HEK293 (cell line): Measurements from ENCODE around the gene ELAPOR1.

ENCODE experiments used
- CTCF ChIA-PET: fragments of 350-600 bp; formaldehyde crosslinking; extraction: SDS; loops from one replicate; lab custom pipeline; 2021; ENCODE audit warnings: antibody characterized with exemption; lab: Yijun Ruan, JAX
- POLR2A ChIA-PET: fragments of 300-600 bp; formaldehyde crosslinking; extraction: SDS; loops from one replicate; lab custom pipeline; 2020; ENCODE audit warnings: antibody characterized with exemption, inconsistent platforms; lab: Yijun Ruan, JAX
- H3K27ac ChIP-seq: fragments of 200-500 bp; sonication (Bioruptor generic); 2 replicates; pipeline ENCODE4 v1.5.1; 2014; ENCODE audit warnings: low read depth, low read length, control low read depth, inconsistent platforms; ENCODE audit errors: extremely low read depth
- H3K36me3 ChIP-seq, 2 experiments: fragments of 200-500 bp in 1 of 2; sonication (Bioruptor generic) in 1 of 2; 1 replicate in 1 of 2; 2 replicates in 1 of 2; pipeline ENCODE4 v1.5.1; 2014 to 2017; ENCODE audit warnings: inconsistent platforms in 2 of 2, low read length in 2 of 2; ENCODE audit not compliant: control insufficient read depth in 2 of 2, insufficient read depth in 1 of 2
- H3K4me1 ChIP-seq: fragments of 200-500 bp; sonication (Bioruptor generic); 2 replicates; pipeline ENCODE4 v1.5.1; 2014; ENCODE audit warnings: mild to moderate bottlenecking, low read length, inconsistent platforms; ENCODE audit not compliant: control insufficient read depth, insufficient read depth
- H3K4me3 ChIP-seq: 2 replicates; pipeline ENCODE4 v1.5.1; 2011; ENCODE audit warnings: low read depth, mild to moderate bottlenecking, control low read depth, low read length, moderate library complexity
- H3K9me3 ChIP-seq: fragments of 200-500 bp; sonication (Bioruptor generic); 2 replicates; pipeline ENCODE4 v1.5.1; 2014; ENCODE audit warnings: low read depth, low read length, inconsistent platforms; ENCODE audit not compliant: control insufficient read depth, insufficient read depth
- IKZF3 ChIP-seq: fragments of 450-650 bp; IDR thresholded peaks from 2 replicates; pipeline ENCODE4 v1.5.0; 2018; ENCODE audit warnings: missing biosample characterization, mild to moderate bottlenecking, missing genetic modification characterization, moderate library complexity
- KLF10 ChIP-seq: fragments of 450-650 bp; IDR thresholded peaks from 2 replicates; pipeline ENCODE4 v1.5.1; 2018; ENCODE audit warnings: missing biosample characterization, mild to moderate bottlenecking, missing genetic modification characterization
- KLF7 ChIP-seq: fragments of 450-650 bp; formaldehyde crosslinking; IDR thresholded peaks from 2 replicates; pipeline ENCODE4 v1.5.1; 2016; ENCODE audit warnings: missing biosample characterization, missing genetic modification characterization, borderline replicate concordance
- MZF1 ChIP-seq: fragments of 450-650 bp; formaldehyde crosslinking; IDR thresholded peaks from 2 replicates; pipeline ENCODE4 v1.5.1; 2017; ENCODE audit warnings: missing biosample characterization, missing genetic modification characterization, borderline replicate concordance
- SALL2 ChIP-seq: fragments of 450-650 bp; formaldehyde crosslinking; IDR thresholded peaks from 2 replicates; pipeline ENCODE4 v1.5.0; 2017; ENCODE audit warnings: missing biosample characterization, mild to moderate bottlenecking, missing genetic modification characterization, borderline replicate concordance
- SETDB1 ChIP-seq: IDR thresholded peaks from one replicate; pipeline ENCODE4 v1.6.1; 2017; ENCODE audit warnings: mild to moderate bottlenecking, low read length, moderate library complexity, mixed read lengths; ENCODE audit not compliant: insufficient read length
- SP7 ChIP-seq: fragments of 450-650 bp; formaldehyde crosslinking; IDR thresholded peaks from 2 replicates; pipeline ENCODE4 v1.5.1; 2016; ENCODE audit warnings: missing biosample characterization, missing genetic modification characterization
- ZBTB17 ChIP-seq: fragments of 450-650 bp; formaldehyde crosslinking; IDR thresholded peaks from 2 replicates; pipeline ENCODE4 v1.5.1; 2016; ENCODE audit warnings: missing biosample characterization, missing genetic modification characterization
- ZBTB8A ChIP-seq: fragments of 450-650 bp; formaldehyde crosslinking; IDR thresholded peaks from 2 replicates; pipeline ENCODE4 v1.5.1; 2016; ENCODE audit warnings: missing biosample characterization, missing genetic modification characterization
- ZEB2 ChIP-seq: fragments of 450-650 bp; formaldehyde crosslinking; IDR thresholded peaks from 2 replicates; pipeline ENCODE4 v1.5.1; 2016; ENCODE audit warnings: missing biosample characterization, missing genetic modification characterization
- ZFP37 ChIP-seq: fragments of 450-650 bp; formaldehyde crosslinking; IDR thresholded peaks from 2 replicates; pipeline ENCODE4 v1.5.1; 2016; ENCODE audit warnings: missing biosample characterization, missing genetic modification characterization
- ZNF114 ChIP-seq: fragments of 450-650 bp; formaldehyde crosslinking; IDR thresholded peaks from 2 replicates; pipeline ENCODE4 v1.5.0; 2017; ENCODE audit warnings: missing biosample characterization, missing genetic modification characterization
- ZNF184 ChIP-seq: fragments of 450-650 bp; IDR thresholded peaks from 2 replicates; pipeline ENCODE4 v1.5.1; 2018; ENCODE audit warnings: missing biosample characterization, mild to moderate bottlenecking, missing genetic modification characterization
- ZNF221 ChIP-seq: fragments of 450-650 bp; formaldehyde crosslinking; IDR thresholded peaks from 2 replicates; pipeline ENCODE4 v1.5.1; 2017; ENCODE audit warnings: missing biosample characterization, missing genetic modification characterization, borderline replicate concordance
- ZNF24 ChIP-seq: fragments of 450-650 bp; formaldehyde crosslinking; IDR thresholded peaks from 2 replicates; pipeline ENCODE4 v1.5.1; 2016; ENCODE audit warnings: missing biosample characterization, missing genetic modification characterization
- ZNF292 ChIP-seq: fragments of 450-650 bp; formaldehyde crosslinking; IDR thresholded peaks from 2 replicates; pipeline ENCODE4 v1.5.1; 2016; ENCODE audit warnings: low read depth, missing biosample characterization, missing genetic modification characterization, borderline replicate concordance
- ZNF335 ChIP-seq: fragments of 450-650 bp; formaldehyde crosslinking; conservative IDR thresholded peaks from 2 replicates; pipeline ENCODE4 v1.5.1; 2016; ENCODE audit warnings: missing biosample characterization, missing genetic modification characterization
- ZNF404 ChIP-seq: fragments of 450-650 bp; formaldehyde crosslinking; IDR thresholded peaks from 2 replicates; pipeline ENCODE4 v1.5.1; 2017; ENCODE audit warnings: missing biosample characterization, missing genetic modification characterization
- ZNF473 ChIP-seq: fragments of 450-650 bp; formaldehyde crosslinking; IDR thresholded peaks from 2 replicates; pipeline ENCODE4 v1.5.1; 2017; ENCODE audit warnings: missing biosample characterization, missing genetic modification characterization
- ZNF548 ChIP-seq: fragments of 450-650 bp; formaldehyde crosslinking; IDR thresholded peaks from 2 replicates; pipeline ENCODE4 v1.5.1; 2016; ENCODE audit warnings: missing biosample characterization, missing genetic modification characterization
- ZNF558 ChIP-seq: fragments of 450-650 bp; formaldehyde crosslinking; IDR thresholded peaks from 2 replicates; pipeline ENCODE4 v1.5.1; 2016; ENCODE audit warnings: missing biosample characterization, missing genetic modification characterization
- ZNF600 ChIP-seq: fragments of 450-650 bp; formaldehyde crosslinking; IDR thresholded peaks from 2 replicates; pipeline ENCODE4 v1.5.1; 2016; ENCODE audit warnings: missing biosample characterization, missing genetic modification characterization
- ZNF76 ChIP-seq: fragments of 450-650 bp; formaldehyde crosslinking; IDR thresholded peaks from 2 replicates; pipeline ENCODE4; 2016; ENCODE audit warnings: low read depth, missing biosample characterization, missing genetic modification characterization, borderline replicate concordance
- ZXDB ChIP-seq: fragments of 450-650 bp; formaldehyde crosslinking; IDR thresholded peaks from 2 replicates; pipeline ENCODE4 v1.5.1; 2016; ENCODE audit warnings: missing biosample characterization, missing genetic modification characterization
- TF ChIP-seq, protein P1 (sequence below): fragments of 450-650 bp; formaldehyde crosslinking; IDR thresholded peaks from 2 replicates; pipeline ENCODE4 v1.5.1; 2016; ENCODE audit warnings: missing biosample characterization, missing genetic modification characterization
- TF ChIP-seq, protein P2 (sequence below): fragments of 450-650 bp; formaldehyde crosslinking; conservative IDR thresholded peaks from 2 replicates; pipeline ENCODE4 v1.5.1; 2016; ENCODE audit warnings: low read depth, missing biosample characterization, missing genetic modification characterization
- TF ChIP-seq, protein P3 (sequence below): fragments of 450-650 bp; formaldehyde crosslinking; IDR thresholded peaks from 2 replicates; pipeline ENCODE4 v1.5.1; 2016; ENCODE audit warnings: missing biosample characterization, missing genetic modification characterization
- TF ChIP-seq, protein P4 (sequence below): fragments of 450-650 bp; formaldehyde crosslinking; IDR thresholded peaks from 2 replicates; pipeline ENCODE4 v1.5.1; 2017; ENCODE audit warnings: missing biosample characterization, missing genetic modification characterization
- TF ChIP-seq, protein P5 (sequence below): fragments of 450-650 bp; formaldehyde crosslinking; IDR thresholded peaks from 2 replicates; pipeline ENCODE4 v1.5.1; 2016; ENCODE audit warnings: missing biosample characterization, missing genetic modification characterization, borderline replicate concordance

Gene ELAPOR1

GRCh38 chr1:109112652-109113285, 1.1 kb upstream of the ELAPOR1 start (continued):
- no peak; the same call in 1 of the 2 replicates for TF ChIP-seq ZBTB8A (tag by site-specific recombination)
- peak; percentile 37; the same call in 1 of the 2 replicates for TF ChIP-seq ZEB2 (tag by site-specific recombination)
- peak; percentile 60 for TF ChIP-seq SP7 (tag by site-specific recombination)
- TF ChIP-seq ZNF76 (tag by site-specific recombination), result 0 out of 2 replicates have a peak, but pooled peaks have one; percentile 26
- TF ChIP-seq SALL2 (tag by site-specific recombination), result no peak
- peak; percentile 49 for TF ChIP-seq ZNF335
- 0 out of 2 replicates have a peak, but pooled peaks have one; percentile 32 for TF ChIP-seq ZNF24
- peak; percentile 72 for TF ChIP-seq ZBTB17 (tag by site-specific recombination)
- TF ChIP-seq, protein P1, sequence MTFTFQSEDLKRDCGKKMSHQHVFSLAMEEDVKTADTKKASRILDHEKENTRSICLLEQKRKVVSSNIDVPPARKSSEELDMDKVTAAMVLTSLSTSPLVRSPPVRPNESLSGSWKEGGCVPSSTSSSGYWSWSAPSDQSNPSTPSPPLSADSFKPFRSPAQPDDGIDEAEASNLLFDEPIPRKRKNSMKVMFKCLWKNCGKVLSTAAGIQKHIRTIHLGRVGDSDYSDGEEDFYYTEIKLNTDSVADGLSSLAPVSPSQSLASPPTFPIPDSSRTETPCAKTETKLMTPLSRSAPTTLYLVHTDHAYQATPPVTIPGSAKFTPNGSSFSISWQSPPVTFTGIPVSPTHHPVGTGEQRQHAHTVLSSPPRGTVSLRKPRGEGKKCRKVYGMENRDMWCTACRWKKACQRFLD (tag by site-specific recombination), result no peak
- TF ChIP-seq IKZF3 (tag by site-specific recombination), result peak; percentile 78; the same call in 1 of the 2 replicates
- no peak for TF ChIP-seq SETDB1
- TF ChIP-seq, protein P2, sequence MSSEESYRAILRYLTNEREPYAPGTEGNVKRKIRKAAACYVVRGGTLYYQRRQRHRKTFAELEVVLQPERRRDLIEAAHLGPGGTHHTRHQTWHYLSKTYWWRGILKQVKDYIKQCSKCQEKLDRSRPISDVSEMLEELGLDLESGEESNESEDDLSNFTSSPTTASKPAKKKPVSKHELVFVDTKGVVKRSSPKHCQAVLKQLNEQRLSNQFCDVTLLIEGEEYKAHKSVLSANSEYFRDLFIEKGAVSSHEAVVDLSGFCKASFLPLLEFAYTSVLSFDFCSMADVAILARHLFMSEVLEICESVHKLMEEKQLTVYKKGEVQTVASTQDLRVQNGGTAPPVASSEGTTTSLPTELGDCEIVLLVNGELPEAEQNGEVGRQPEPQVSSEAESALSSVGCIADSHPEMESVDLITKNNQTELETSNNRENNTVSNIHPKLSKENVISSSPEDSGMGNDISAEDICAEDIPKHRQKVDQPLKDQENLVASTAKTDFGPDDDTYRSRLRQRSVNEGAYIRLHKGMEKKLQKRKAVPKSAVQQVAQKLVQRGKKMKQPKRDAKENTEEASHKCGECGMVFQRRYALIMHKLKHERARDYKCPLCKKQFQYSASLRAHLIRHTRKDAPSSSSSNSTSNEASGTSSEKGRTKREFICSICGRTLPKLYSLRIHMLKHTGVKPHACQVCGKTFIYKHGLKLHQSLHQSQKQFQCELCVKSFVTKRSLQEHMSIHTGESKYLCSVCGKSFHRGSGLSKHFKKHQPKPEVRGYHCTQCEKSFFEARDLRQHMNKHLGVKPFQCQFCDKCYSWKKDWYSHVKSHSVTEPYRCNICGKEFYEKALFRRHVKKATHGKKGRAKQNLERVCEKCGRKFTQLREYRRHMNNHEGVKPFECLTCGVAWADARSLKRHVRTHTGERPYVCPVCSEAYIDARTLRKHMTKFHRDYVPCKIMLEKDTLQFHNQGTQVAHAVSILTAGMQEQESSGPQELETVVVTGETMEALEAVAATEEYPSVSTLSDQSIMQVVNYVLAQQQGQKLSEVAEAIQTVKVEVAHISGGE (tag by site-specific recombination), result peak; percentile 42; the same call in 1 of the 2 replicates
- no peak for TF ChIP-seq ZNF558
- 0 out of 2 replicates have a peak, but pooled peaks have one; percentile 31 for TF ChIP-seq ZXDB (tag by site-specific recombination)

- POLR2A ChIA-PET, result interaction anchor here (4.1 kb wide), 1 partner anchor 14 kb away, joined by 23 read pairs; no protein-coding TSS in a partner anchor
- Histone ChIP-seq H3K27ac (no peak overlapping the region), H3K9me3 (no peaks in the 10 kb centered on the region), H3K4me3 (peak overlapping the region; percentile 21), H3K4me1 (no peaks in the 10 kb centered on the region), H3K36me3 (no peaks in the 10 kb centered on the region)
- no peak for TF ChIP-seq ZNF473 (tag by site-specific recombination)
- no peak for TF ChIP-seq ZNF292
- TF ChIP-seq, protein P3, sequence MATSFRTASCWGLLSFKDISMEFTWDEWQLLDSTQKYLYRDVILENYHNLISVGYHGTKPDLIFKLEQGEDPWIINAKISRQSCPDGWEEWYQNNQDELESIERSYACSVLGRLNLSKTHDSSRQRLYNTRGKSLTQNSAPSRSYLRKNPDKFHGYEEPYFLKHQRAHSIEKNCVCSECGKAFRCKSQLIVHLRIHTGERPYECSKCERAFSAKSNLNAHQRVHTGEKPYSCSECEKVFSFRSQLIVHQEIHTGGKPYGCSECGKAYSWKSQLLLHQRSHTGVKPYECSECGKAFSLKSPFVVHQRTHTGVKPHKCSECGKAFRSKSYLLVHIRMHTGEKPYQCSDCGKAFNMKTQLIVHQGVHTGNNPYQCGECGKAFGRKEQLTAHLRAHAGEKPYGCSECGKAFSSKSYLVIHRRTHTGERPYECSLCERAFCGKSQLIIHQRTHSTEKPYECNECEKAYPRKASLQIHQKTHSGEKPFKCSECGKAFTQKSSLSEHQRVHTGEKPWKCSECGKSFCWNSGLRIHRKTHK (tag by site-specific recombination), result no peak
- no peak for TF ChIP-seq ZNF404
- TF ChIP-seq ZNF184 (tag by site-specific recombination), result no peak
- TF ChIP-seq ZNF114, result no peak
- TF ChIP-seq, protein P4, sequence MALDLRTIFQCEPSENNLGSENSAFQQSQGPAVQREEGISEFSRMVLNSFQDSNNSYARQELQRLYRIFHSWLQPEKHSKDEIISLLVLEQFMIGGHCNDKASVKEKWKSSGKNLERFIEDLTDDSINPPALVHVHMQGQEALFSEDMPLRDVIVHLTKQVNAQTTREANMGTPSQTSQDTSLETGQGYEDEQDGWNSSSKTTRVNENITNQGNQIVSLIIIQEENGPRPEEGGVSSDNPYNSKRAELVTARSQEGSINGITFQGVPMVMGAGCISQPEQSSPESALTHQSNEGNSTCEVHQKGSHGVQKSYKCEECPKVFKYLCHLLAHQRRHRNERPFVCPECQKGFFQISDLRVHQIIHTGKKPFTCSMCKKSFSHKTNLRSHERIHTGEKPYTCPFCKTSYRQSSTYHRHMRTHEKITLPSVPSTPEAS (tag by site-specific recombination), result no peak
- TF ChIP-seq, protein P5, sequence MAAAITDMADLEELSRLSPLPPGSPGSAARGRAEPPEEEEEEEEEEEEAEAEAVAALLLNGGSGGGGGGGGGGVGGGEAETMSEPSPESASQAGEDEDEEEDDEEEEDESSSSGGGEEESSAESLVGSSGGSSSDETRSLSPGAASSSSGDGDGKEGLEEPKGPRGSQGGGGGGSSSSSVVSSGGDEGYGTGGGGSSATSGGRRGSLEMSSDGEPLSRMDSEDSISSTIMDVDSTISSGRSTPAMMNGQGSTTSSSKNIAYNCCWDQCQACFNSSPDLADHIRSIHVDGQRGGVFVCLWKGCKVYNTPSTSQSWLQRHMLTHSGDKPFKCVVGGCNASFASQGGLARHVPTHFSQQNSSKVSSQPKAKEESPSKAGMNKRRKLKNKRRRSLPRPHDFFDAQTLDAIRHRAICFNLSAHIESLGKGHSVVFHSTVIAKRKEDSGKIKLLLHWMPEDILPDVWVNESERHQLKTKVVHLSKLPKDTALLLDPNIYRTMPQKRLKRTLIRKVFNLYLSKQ (tag by site-specific recombination), result no peak
- TF ChIP-seq ZNF548 (tag by site-specific recombination), result no peak
- TF ChIP-seq ZFP37, result no peak
- TF ChIP-seq MZF1 (tag by site-specific recombination), result no peak
- no peak for TF ChIP-seq SP7 (tag by site-specific recombination)
- TF ChIP-seq ZNF600, result no peak
- TF ChIP-seq KLF10 (tag by site-specific recombination), result no peak
- TF ChIP-seq KLF7, result no peak
- TF ChIP-seq ZNF221 (tag by site-specific recombination), result no peak
- CTCF ChIA-PET, result interaction anchor here (0.6 to 1.6 kb wide), 9 partner anchors 14 to 206 kb away, joined by 3 to 8 read pairs (median 3); no protein-coding TSS in a partner anchor
Observed at GRCh38 chr1:109114342-109114674, 393 bp downstream of the ELAPOR1 start.
